IgD-negative memory B cell (primary cell): ENCODE measurements around the gene KCNH2. TPM values are rescaled to one million over a fixed set of nuclear protein-coding genes. Genes with fewer than 3 reads are reported as not detected.
A peak's percentile ranks its signal among the peaks of the same experiment; 100 is the strongest.

Experiments used
- H3K27ac Mint-ChIP-seq, 3 donors: one replicate each; pipeline ENCODE4 v1.8.0; 2020 to 2022; ENCODE audit warnings: mild to moderate bottlenecking in 3 of 3, mixed read lengths in 3 of 3, moderate library complexity in 1 of 3
- H3K27me3 Mint-ChIP-seq: one replicate; pipeline ENCODE4 v1.8.0; 2021; ENCODE audit warnings: mixed read lengths
- H3K36me3 Mint-ChIP-seq: one replicate; pipeline ENCODE4 v1.8.0; 2020; ENCODE audit warnings: mild to moderate bottlenecking, mixed read lengths
- H3K4me1 Mint-ChIP-seq, 3 donors: one replicate each; pipeline ENCODE4 v1.8.0; 2020 to 2022; ENCODE audit warnings: mixed read lengths in 3 of 3, mild to moderate bottlenecking in 1 of 3
- H3K4me3 Mint-ChIP-seq, 4 donors: one replicate each; pipeline ENCODE4 v1.8.0; 2020 to 2022; ENCODE audit warnings: mild to moderate bottlenecking in 4 of 4, mixed read lengths in 4 of 4, moderate library complexity in 3 of 4
- H3K9me3 Mint-ChIP-seq, 3 donors: one replicate each; pipeline ENCODE4 v1.8.0; 2020 to 2021; ENCODE audit warnings: mixed read lengths in 3 of 3, mild to moderate bottlenecking in 1 of 3
- polyA plus RNA-seq: library from polyadenylated mRNA; unstranded; fragments of 300-500 nt; fragmentation: Illumina TruSeq; gene quantifications from one replicate; pipeline ENCODE4 v1.2.3, GENCODE V29; 2021

Gene KCNH2
- polyA plus RNA-seq, 1 donor from 2014 or later = 2.5 TPM

GRCh38 chr7:150950496-150951180 lies 27.5 kb downstream of the KCNH2 start:
- H3K36me3 Mint-ChIP-seq = no peaks in the 10 kb centered on the region

DNA sequence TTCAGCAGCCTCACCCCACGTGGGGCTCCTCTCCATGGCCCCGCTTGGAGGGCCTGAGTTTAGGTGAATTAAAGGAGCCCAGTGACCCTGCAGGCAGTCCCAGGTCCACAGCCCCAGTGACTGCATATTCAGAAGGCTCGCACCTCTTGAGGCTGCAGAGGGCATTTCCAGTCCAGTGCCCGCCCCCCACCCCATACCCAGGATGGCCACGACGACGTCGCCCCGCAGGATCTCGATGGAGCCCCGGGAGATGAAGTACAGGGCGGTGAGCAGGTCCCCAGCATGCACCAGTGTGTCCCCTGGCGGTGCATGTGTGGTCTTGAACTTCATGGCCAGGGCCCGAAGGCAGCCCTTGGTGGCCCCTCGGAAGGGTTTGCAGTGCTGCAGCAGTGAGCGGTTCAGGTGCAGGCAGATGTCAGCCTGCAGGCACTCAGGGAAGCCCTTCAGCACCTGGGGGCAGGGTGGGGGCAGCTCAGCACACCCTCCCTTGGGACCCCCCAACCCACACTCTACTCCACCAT lies 28.1 kb downstream of the KCNH2 start:
- Mint-ChIP-seq H3K27me3 (peaks cover 10% of the 10 kb centered on the region), H3K4me3 (no peak overlapping the region), H3K27ac (no peak overlapping the region), H3K4me1 (no peaks in the 10 kb centered on the region), H3K36me3 (no peaks in the 10 kb centered on the region), H3K9me3 (no peaks in the 10 kb centered on the region)

More at GRCh38 chr7:150950496-150951180, 27.5 kb downstream of the KCNH2 start:
- no peak overlapping the region for H3K4me3 Mint-ChIP-seq
- H3K27me3 Mint-ChIP-seq = peaks cover 8% of the 10 kb centered on the region
- H3K9me3 Mint-ChIP-seq = no peaks in the 10 kb centered on the region
- H3K27ac Mint-ChIP-seq = no peak overlapping the region
- no peaks in the 10 kb centered on the region for H3K4me1 Mint-ChIP-seq

DNA sequence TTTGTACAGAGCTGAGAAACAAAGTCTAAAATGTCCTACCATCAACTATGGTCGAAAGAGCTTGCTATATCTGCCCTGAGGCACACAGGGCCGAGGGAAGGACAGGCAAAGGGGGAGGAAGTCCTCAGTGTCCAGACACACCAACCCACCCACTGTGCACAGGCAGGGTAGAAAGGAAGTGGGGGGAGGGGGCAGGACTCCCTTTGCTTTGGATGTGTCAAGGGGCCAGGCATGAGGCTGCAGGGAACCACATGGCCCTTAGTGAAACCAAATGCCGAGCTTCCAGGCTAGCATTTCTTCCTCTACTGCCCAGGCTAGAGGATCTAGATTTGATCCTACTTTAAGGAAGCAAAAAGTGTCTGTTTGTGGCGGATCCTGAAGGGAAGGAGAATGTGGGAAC lies 28.6 kb downstream of the KCNH2 start:
- peaks cover 8% of the 10 kb centered on the region for H3K27me3 Mint-ChIP-seq
- peak overlapping the region in 1 of 3 donors; percentile 65 for H3K27ac Mint-ChIP-seq
- H3K9me3 Mint-ChIP-seq = no peaks in the 10 kb centered on the region
- no peaks in the 10 kb centered on the region for H3K36me3 Mint-ChIP-seq
- no peaks in the 10 kb centered on the region for H3K4me1 Mint-ChIP-seq
- H3K4me3 Mint-ChIP-seq = no peak overlapping the region

GRCh38 chr7:150948791-150949251 lies 29.3 kb downstream of the KCNH2 start:
- no peak overlapping the region for H3K27ac Mint-ChIP-seq
- no peaks in the 10 kb centered on the region for H3K36me3 Mint-ChIP-seq
- no peaks in the 10 kb centered on the region for H3K4me1 Mint-ChIP-seq
- no peaks in the 10 kb centered on the region for H3K9me3 Mint-ChIP-seq
- no peak overlapping the region for H3K4me3 Mint-ChIP-seq
- H3K27me3 Mint-ChIP-seq = peaks cover 6% of the 10 kb centered on the region

GRCh38 chr7:150947761-150948651 lies 30.1 kb downstream of the KCNH2 start:
- Mint-ChIP-seq H3K4me3 (no peak overlapping the region), H3K27me3 (peaks cover 8% of the 10 kb centered on the region), H3K27ac (no peak overlapping the region), H3K36me3 (no peaks in the 10 kb centered on the region), H3K4me1 (no peaks in the 10 kb centered on the region), H3K9me3 (no peaks in the 10 kb centered on the region)

- H3K27me3 Mint-ChIP-seq = peaks cover 8% of the 10 kb centered on the region
- no peak overlapping the region for H3K4me3 Mint-ChIP-seq
- no peak overlapping the region for H3K27ac Mint-ChIP-seq
- no peaks in the 10 kb centered on the region for H3K36me3 Mint-ChIP-seq
- H3K4me1 Mint-ChIP-seq = peaks cover 0 to 2% (median under 1%) of the 10 kb centered on the region in 3 donors
- no peaks in the 10 kb centered on the region for H3K9me3 Mint-ChIP-seq
These were observed 30.8 kb downstream of the KCNH2 start for GRCh38 chr7:150947241-150947745.

GRCh38 chr7:150946421-150947240 lies 31.5 kb downstream of the KCNH2 start:
- Mint-ChIP-seq H3K4me1 (peaks cover 0 to 4% (median 4%) of the 10 kb centered on the region in 3 donors), H3K27ac (no peak overlapping the region), H3K36me3 (no peaks in the 10 kb centered on the region), H3K4me3 (no peak overlapping the region), H3K27me3 (peaks cover 8% of the 10 kb centered on the region), H3K9me3 (no peaks in the 10 kb centered on the region)

- H3K4me3 Mint-ChIP-seq = no peak overlapping the region
- peaks cover 8% of the 10 kb centered on the region for H3K27me3 Mint-ChIP-seq
- H3K27ac Mint-ChIP-seq = no peak overlapping the region
- peaks cover 0 to 8% (median 4%) of the 10 kb centered on the region in 3 donors for H3K4me1 Mint-ChIP-seq
- H3K9me3 Mint-ChIP-seq = no peaks in the 10 kb centered on the region
- no peaks in the 10 kb centered on the region for H3K36me3 Mint-ChIP-seq
These were observed 32.2 kb downstream of the KCNH2 start for GRCh38 chr7:150945853-150946420.

GRCh38 chr7:150945171-150945852 lies 32.8 kb downstream of the KCNH2 start:
- no peaks in the 10 kb centered on the region for H3K36me3 Mint-ChIP-seq
- no peaks in the 10 kb centered on the region for H3K9me3 Mint-ChIP-seq
- H3K4me1 Mint-ChIP-seq = peaks cover 0 to 8% (median 4%) of the 10 kb centered on the region in 3 donors
- H3K27me3 Mint-ChIP-seq = peaks cover 11% of the 10 kb centered on the region
- H3K27ac Mint-ChIP-seq = no peak overlapping the region
- no peak overlapping the region for H3K4me3 Mint-ChIP-seq

- Mint-ChIP-seq H3K4me3 (no peak overlapping the region), H3K27me3 (peaks cover 11% of the 10 kb centered on the region), H3K9me3 (no peaks in the 10 kb centered on the region), H3K36me3 (no peaks in the 10 kb centered on the region), H3K27ac (no peak overlapping the region), H3K4me1 (peaks cover 0 to 8% (median 4%) of the 10 kb centered on the region in 3 donors)
These were observed 33.8 kb downstream of the KCNH2 start for GRCh38 chr7:150944066-150945042.

DNA sequence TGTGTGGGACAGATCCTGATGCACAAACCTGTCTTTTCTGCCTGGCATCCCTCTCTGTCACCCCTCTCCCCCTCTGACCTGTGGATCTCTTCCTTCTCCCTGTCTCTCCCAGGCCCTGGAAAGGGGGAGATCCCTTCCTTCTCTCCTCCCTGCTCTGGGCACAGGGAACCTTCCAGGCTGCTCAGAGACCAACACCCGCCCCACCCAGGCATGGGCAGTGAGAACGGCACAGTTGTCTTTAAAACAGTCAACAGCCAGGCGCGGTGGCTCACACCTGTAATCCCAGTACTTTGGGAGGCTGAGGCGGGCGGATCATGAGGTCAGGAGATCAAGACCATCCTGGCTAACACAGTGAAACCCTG lies 34.7 kb downstream of the KCNH2 start:
- H3K4me1 Mint-ChIP-seq = peaks cover 0 to 9% (median 4%) of the 10 kb centered on the region in 3 donors
- peaks cover 13% of the 10 kb centered on the region for H3K27me3 Mint-ChIP-seq
- no peak overlapping the region for H3K4me3 Mint-ChIP-seq
- H3K9me3 Mint-ChIP-seq = no peaks in the 10 kb centered on the region
- no peaks in the 10 kb centered on the region for H3K36me3 Mint-ChIP-seq
- H3K27ac Mint-ChIP-seq = no peak overlapping the region

DNA sequence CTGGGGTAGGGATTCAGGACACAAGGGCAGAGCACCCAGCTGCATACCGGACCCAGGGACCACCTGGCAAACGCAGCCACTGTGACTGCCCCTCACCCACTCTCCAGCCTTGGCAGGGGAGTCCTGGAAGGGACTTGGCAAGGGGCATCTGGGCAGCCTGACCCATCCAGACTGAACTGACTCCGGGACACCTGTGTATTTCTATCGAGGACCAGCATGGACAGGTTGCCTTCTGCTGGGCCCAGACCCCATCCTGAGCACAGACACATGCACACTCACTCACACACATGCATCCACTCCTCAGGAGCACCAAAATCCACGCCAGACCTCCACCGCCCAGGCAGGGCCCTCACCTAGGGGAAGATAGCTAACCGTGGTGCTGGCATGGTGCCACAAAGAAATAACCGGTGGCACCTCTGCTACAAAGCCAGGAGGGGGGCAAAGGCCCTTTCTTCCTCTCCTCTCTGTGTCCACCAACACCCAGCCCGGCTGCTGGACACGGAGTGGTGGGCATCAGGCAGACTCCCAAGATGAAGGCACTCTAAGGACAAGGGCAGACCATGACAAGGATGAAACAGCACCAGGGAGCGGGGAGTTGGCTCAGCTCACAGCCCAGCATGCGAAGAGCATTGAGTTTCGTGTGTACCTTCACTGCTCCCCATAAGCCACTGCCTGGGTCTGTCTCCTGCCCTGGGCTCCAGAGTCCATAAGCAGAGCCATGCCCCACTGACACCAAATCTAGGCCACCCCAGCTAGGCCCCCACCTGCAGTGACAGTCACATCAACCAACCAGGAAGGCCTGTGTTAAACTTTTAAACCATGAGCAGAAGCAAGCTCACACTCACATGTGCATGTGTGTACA lies 35.3 kb downstream of the KCNH2 start:
- H3K27ac Mint-ChIP-seq = no peak overlapping the region
- H3K4me3 Mint-ChIP-seq = peak overlapping the region in 1 of 4 donors; percentile 37
- peaks cover 3 to 9% (median 9%) of the 10 kb centered on the region in 3 donors for H3K4me1 Mint-ChIP-seq

More for the DNA sequence above, 35.3 kb downstream of the KCNH2 start:
- Mint-ChIP-seq H3K9me3 (no peaks in the 10 kb centered on the region), H3K36me3 (no peaks in the 10 kb centered on the region), H3K27me3 (peaks cover 14% of the 10 kb centered on the region)
